HFFc6 (cell line): ENCODE results near the gene BAHCC1. TPM values are rescaled to one million over a fixed set of nuclear protein-coding genes. Genes with fewer than 3 reads are reported as not detected.
A peak's percentile ranks its signal among the peaks of the same experiment; 100 is the strongest.

Experiments used
- DNase-seq: peaks from one replicate; pipeline ENCODE4 v3.0.0-alpha.2; 2018
- H3K27ac Mint-ChIP-seq: 2 replicates; pipeline ENCODE4 v1.8.0; 2020; ENCODE audit warnings: mild to moderate bottlenecking, mixed read lengths
- H3K27me3 Mint-ChIP-seq: 2 replicates; pipeline ENCODE4 v1.8.0; 2021; ENCODE audit warnings: mild to moderate bottlenecking, moderate library complexity, mixed read lengths; ENCODE audit not compliant: insufficient read depth
- H3K36me3 Mint-ChIP-seq: 2 replicates; pipeline ENCODE4 v1.8.0; 2021; ENCODE audit warnings: low read depth, mixed read lengths
- H3K4me1 Mint-ChIP-seq: 2 replicates; pipeline ENCODE4 v1.8.0; 2020; ENCODE audit warnings: low read depth, mixed read lengths
- H3K4me3 Mint-ChIP-seq: 2 replicates; pipeline ENCODE4 v1.8.0; 2020; ENCODE audit warnings: mild to moderate bottlenecking, moderate library complexity, mixed read lengths
- H3K9me3 Mint-ChIP-seq: 2 replicates; pipeline ENCODE4 v1.8.0; 2020; ENCODE audit warnings: mild to moderate bottlenecking, mixed read lengths
- CTCF ChIP-seq: fragments of 200-600 bp; sonication (generic); IDR thresholded peaks from 2 replicates; pipeline ENCODE4 v1.5.0; 2021; ENCODE audit warnings: antibody characterized with exemption, mild to moderate bottlenecking
- total RNA-seq, 6 experiments: library from RNA; stranded (reverse); fragmentation: NEBNext Ultra II Directional; extraction: Animal tissue kit (Norgen Biotek cat#: 25700); gene quantifications; 2 replicates in 1 of 6; 3 replicates in 5 of 6; pipeline ENCODE4 v1.2.3, GENCODE V29; 2021

BAHCC1 gene
- total RNA-seq, 6 experiments from 2014 or later: 7.3 to 9.7 (median 8.3) TPM

DNA sequence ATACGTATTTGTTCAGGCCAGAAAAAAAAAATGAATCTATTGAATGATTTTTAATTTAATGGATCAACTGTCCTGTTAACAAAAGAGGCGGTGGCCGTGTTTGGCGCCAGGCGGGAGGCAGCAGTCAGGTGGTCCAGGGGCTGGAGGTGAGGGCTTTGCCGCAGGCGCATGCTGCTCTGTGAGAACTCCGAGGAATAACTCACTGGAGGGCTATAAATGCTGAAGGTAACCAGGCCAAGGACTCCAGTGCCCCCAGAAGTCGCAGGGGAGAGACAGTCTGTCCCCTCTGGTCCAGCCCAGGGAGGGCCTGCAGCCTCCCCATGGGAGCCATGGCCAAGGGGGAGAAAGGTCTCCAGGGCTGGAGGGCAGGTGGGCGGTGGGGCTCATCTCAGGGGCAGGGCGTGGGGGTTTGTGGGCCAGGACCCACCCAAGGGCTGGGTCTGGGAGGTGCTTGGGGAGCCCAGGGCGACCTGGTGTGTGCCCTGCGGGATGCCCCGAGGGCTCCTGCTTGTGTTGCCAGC lies 7.1 kb upstream of the BAHCC1 start:
- Mint-ChIP-seq H3K9me3 (no peaks in the 10 kb centered on the region), H3K36me3 (no peaks in the 10 kb centered on the region), H3K27ac (peak overlapping the region; percentile 81), H3K4me1 (peaks cover 29% of the 10 kb centered on the region), H3K4me3 (peak overlapping the region; percentile 88), H3K27me3 (peaks cover 6% of the 10 kb centered on the region)
- no peak for DNase-seq
- TF ChIP-seq CTCF: no peak

- Mint-ChIP-seq H3K27ac (peak overlapping the region; percentile 61; the same call in 1 of the 2 replicates), H3K4me1 (peaks cover 29% of the 10 kb centered on the region), H3K9me3 (no peaks in the 10 kb centered on the region), H3K36me3 (no peaks in the 10 kb centered on the region), H3K4me3 (no peak overlapping the region; the same call in 1 of the 2 replicates), H3K27me3 (peaks cover 6% of the 10 kb centered on the region)
- DNase-seq: no peak
- TF ChIP-seq CTCF: no peak
Measured at GRCh38 chr17:81388612-81389367, 6.5 kb upstream of the BAHCC1 start.

DNA sequence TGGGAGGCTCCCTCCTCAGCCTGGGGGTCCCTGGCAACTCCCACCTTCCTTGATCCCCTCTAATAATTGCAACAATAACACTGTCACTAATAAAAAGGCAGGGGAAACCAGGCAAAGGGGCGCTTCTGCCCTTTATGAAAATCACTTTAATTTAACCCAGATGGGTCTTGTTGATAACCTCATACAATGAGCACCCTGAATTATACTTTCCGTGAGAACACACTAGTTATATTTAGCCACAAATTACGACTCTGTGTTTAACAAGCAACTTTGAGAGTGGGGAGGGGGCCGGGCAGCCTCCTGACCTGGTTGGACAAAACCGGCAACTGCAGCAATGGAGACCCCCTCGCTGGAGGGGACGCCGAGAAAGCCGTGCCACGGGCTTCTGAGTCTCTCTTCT lies 5.7 kb upstream of the BAHCC1 start:
- Mint-ChIP-seq H3K9me3 (no peaks in the 10 kb centered on the region), H3K27me3 (peaks cover 9% of the 10 kb centered on the region), H3K27ac (0 out of 2 replicates have a peak overlapping the region, but pooled peaks have one; percentile 33), H3K4me3 (no peak overlapping the region), H3K36me3 (no peaks in the 10 kb centered on the region), H3K4me1 (peaks cover 37% of the 10 kb centered on the region)
- DNase-seq: no peak
- TF ChIP-seq CTCF: no peak

GRCh38 chr17:81390029-81390872 lies 5.0 kb upstream of the BAHCC1 start:
- peaks cover 10% of the 10 kb centered on the region for H3K27me3 Mint-ChIP-seq
- H3K4me3 Mint-ChIP-seq: no peak overlapping the region
- peaks cover 42% of the 10 kb centered on the region for H3K4me1 Mint-ChIP-seq
- no peak for DNase-seq
- no peak overlapping the region for H3K27ac Mint-ChIP-seq
- no peaks in the 10 kb centered on the region for H3K36me3 Mint-ChIP-seq
- no peaks in the 10 kb centered on the region for H3K9me3 Mint-ChIP-seq
- TF ChIP-seq CTCF: no peak

GRCh38 chr17:81390873-81391255 lies 4.4 kb upstream of the BAHCC1 start:
- TF ChIP-seq CTCF: no peak
- H3K9me3 Mint-ChIP-seq: no peaks in the 10 kb centered on the region
- H3K4me1 Mint-ChIP-seq: peaks cover 42% of the 10 kb centered on the region
- no peak overlapping the region for H3K4me3 Mint-ChIP-seq
- no peak for DNase-seq
- no peaks in the 10 kb centered on the region for H3K36me3 Mint-ChIP-seq
- H3K27ac Mint-ChIP-seq: peak overlapping the region; percentile 83; the same call in 1 of the 2 replicates
- H3K27me3 Mint-ChIP-seq: peaks cover 11% of the 10 kb centered on the region
